Breast epithelium (tissue), 4 donors: ENCODE data around the gene BRICD5. TPM values are rescaled to one million over a fixed set of nuclear protein-coding genes. Genes with fewer than 3 reads are reported as not detected.
"Not testable (repeated sequence)": the region's sequence is repeated elsewhere in the genome, so short reads cannot be mapped to it uniquely, and the experiment has no call there.

Experiments used
- DNase-seq, 2 donors: peaks; one replicate each; pipeline ENCODE4 v3.0.0-alpha.2; 2019; ENCODE audit warnings: low spot score in 2 of 2
- H3K27ac ChIP-seq, 2 donors: fragments of 200-600 bp; sonication (generic) in 1 of 2; one replicate each; pipeline ENCODE4 v1.5.1; 2016 to 2019; ENCODE audit warnings: mild to moderate bottlenecking in 1 of 2
- H3K27me3 ChIP-seq, 2 donors: fragments of 200-600 bp; sonication (generic) in 1 of 2; one replicate each; pipeline versions ENCODE4 v1.5.1 to v1.6.0; 2017 to 2019; ENCODE audit warnings: control low read depth in 1 of 2, mild to moderate bottlenecking in 1 of 2
- H3K36me3 ChIP-seq: fragments of 200-600 bp; one replicate; pipeline ENCODE4 v1.5.1; 2019
- H3K4me1 ChIP-seq, 2 donors: fragments of 200-600 bp; sonication (generic); one replicate each; pipeline ENCODE4 v1.5.1; 2016 to 2019; ENCODE audit warnings: control low read depth in 1 of 2
- H3K4me3 ChIP-seq, 3 donors: fragments of 200-600 bp; sonication (generic); 1 replicate in 2 of 3; 2 replicates in 1 of 3; pipeline ENCODE4 v1.5.1; 2016 to 2019; ENCODE audit warnings: mild to moderate bottlenecking in 3 of 3, moderate library complexity in 2 of 3
- H3K9me3 ChIP-seq, 2 donors: fragments of 200-600 bp; sonication (generic) in 1 of 2; one replicate each; pipeline ENCODE4 v1.5.1; 2016 to 2019; ENCODE audit warnings: control low read depth in 1 of 2
- POLR2A ChIP-seq: fragments of 450-650 bp; IDR thresholded peaks from one replicate; pipeline ENCODE4 v1.6.1; 2016; ENCODE audit warnings: antibody characterized with exemption, mild to moderate bottlenecking, moderate library complexity
- POLR2AphosphoS5 ChIP-seq, 3 donors: sonication (generic); formaldehyde crosslinking; IDR thresholded peaks; one replicate each; pipeline ENCODE4 v1.6.1; 2017; ENCODE audit warnings: antibody characterized with exemption in 3 of 3
- intact Hi-C: fragments of 100-400 bp; cut with DNase I; formaldehyde crosslinking; loops from one replicate; pipeline ENCODE4 v1.15.1; 2023; ENCODE audit warnings: low total_unique reads
- total RNA-seq, 3 donors: library from RNA; depleted of rRNA; stranded (reverse); fragments of >200 nt; gene quantifications; one replicate each; pipeline ENCODE4 v1.1.0, GENCODE V29; 2016
- TF ChIP-seq, protein P1 (sequence below), 3 donors: fragments of 450-650 bp; IDR thresholded peaks; one replicate each; pipeline ENCODE4 v1.5.1; 2016 to 2017; ENCODE audit warnings: antibody characterized with exemption in 3 of 3, mild to moderate bottlenecking in 3 of 3, moderate library complexity in 3 of 3

The BRICD5 gene
- 1 to 10 TPM; 1.4 to 7.5 (median 5.9) TPM for total RNA-seq

- intact Hi-C loops: no loop called here
- peak within 1 kb of the TSS; percentile 68 to 70 for H3K27ac ChIP-seq
- peaks cover 18 to 36% of the 10 kb centered on the region in 2 donors for H3K4me1 ChIP-seq
Measured at GRCh38 chr16:2210386-2211365, at the start of gene BRICD5. Gene BRICD5 (minus strand): TSS chr16:2210863. CDS start chr16:2210833, 30 bp downstream.

GRCh38 chr16:2260250-2260649, 49.6 kb upstream of the BRICD5 start:
- Histone ChIP-seq H3K27ac (no peak overlapping the region), H3K36me3 (peaks cover 8% of the 10 kb centered on the region), H3K9me3 (no peaks in the 10 kb centered on the region), H3K27me3 (no peaks in the 10 kb centered on the region), H3K4me1 (no peaks in the 10 kb centered on the region), H3K4me3 (no peak overlapping the region)
- TF ChIP-seq POLR2AphosphoS5 (IDR thresholded peaks at IDR 0.05): no peak
- TF ChIP-seq POLR2A: no peak
- TF ChIP-seq, protein P1, sequence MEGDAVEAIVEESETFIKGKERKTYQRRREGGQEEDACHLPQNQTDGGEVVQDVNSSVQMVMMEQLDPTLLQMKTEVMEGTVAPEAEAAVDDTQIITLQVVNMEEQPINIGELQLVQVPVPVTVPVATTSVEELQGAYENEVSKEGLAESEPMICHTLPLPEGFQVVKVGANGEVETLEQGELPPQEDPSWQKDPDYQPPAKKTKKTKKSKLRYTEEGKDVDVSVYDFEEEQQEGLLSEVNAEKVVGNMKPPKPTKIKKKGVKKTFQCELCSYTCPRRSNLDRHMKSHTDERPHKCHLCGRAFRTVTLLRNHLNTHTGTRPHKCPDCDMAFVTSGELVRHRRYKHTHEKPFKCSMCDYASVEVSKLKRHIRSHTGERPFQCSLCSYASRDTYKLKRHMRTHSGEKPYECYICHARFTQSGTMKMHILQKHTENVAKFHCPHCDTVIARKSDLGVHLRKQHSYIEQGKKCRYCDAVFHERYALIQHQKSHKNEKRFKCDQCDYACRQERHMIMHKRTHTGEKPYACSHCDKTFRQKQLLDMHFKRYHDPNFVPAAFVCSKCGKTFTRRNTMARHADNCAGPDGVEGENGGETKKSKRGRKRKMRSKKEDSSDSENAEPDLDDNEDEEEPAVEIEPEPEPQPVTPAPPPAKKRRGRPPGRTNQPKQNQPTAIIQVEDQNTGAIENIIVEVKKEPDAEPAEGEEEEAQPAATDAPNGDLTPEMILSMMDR (IDR thresholded peaks at IDR 0.05): no peak
- no peak for DNase-seq
- intact Hi-C loops: no loop called here

More at GRCh38 chr16:2210386-2211365, at the start of gene BRICD5:
- no peak within 1 kb of the TSS for H3K4me3 ChIP-seq
- no peaks in the 10 kb centered on the region for H3K27me3 ChIP-seq
- TF ChIP-seq POLR2A: no peak
- no peak for TF ChIP-seq POLR2AphosphoS5 (IDR thresholded peaks at IDR 0.05)
- TF ChIP-seq, protein P1 (IDR thresholded peaks at IDR 0.05): no peak
- no peaks in the 10 kb centered on the region for H3K36me3 ChIP-seq
- DNase-seq: no peak
- H3K9me3 ChIP-seq: no peaks in the 10 kb centered on the region

- not testable (repeated sequence) for H3K4me3 ChIP-seq, DNase-seq, H3K9me3 ChIP-seq, H3K4me1 ChIP-seq, H3K36me3 ChIP-seq, H3K27ac ChIP-seq, H3K27me3 ChIP-seq
- intact Hi-C loops: loop anchor here (5.0 kb wide), 1 partner anchor 1414 kb away; no protein-coding TSS in a partner anchor
Measured at GRCh38 chr16:2258530-2258929, 47.9 kb upstream of the BRICD5 start.

GRCh38 chr16:2257726-2258125, 47.1 kb upstream of the BRICD5 start:
- H3K4me3 ChIP-seq: no peak overlapping the region
- no peak overlapping the region for H3K27ac ChIP-seq
- H3K36me3 ChIP-seq: peaks cover 8% of the 10 kb centered on the region
- intact Hi-C loops: loop anchor here (5.0 kb wide), 1 partner anchor 1415 kb away; no protein-coding TSS in a partner anchor
- H3K4me1 ChIP-seq: no peaks in the 10 kb centered on the region
- no peaks in the 10 kb centered on the region for H3K27me3 ChIP-seq
- TF ChIP-seq POLR2A: no peak
- H3K9me3 ChIP-seq: no peaks in the 10 kb centered on the region
- no peak for DNase-seq

- no peak for DNase-seq
- H3K27me3 ChIP-seq: no peaks in the 10 kb centered on the region
- no peaks in the 10 kb centered on the region for H3K9me3 ChIP-seq
- intact Hi-C loops: loop anchor here (5.0 kb wide), 1 partner anchor 1416 kb away; no protein-coding TSS in a partner anchor
- H3K36me3 ChIP-seq: peaks cover 8% of the 10 kb centered on the region
- TF ChIP-seq POLR2AphosphoS5 (IDR thresholded peaks at IDR 0.05): no peak
- TF ChIP-seq, protein P1 (IDR thresholded peaks at IDR 0.05): no peak
- no peak for TF ChIP-seq POLR2A
- no peak overlapping the region for H3K27ac ChIP-seq
- H3K4me3 ChIP-seq: no peak overlapping the region
- H3K4me1 ChIP-seq: no peaks in the 10 kb centered on the region
Measured at GRCh38 chr16:2256531-2257140, 46.0 kb upstream of the BRICD5 start.

DNA sequence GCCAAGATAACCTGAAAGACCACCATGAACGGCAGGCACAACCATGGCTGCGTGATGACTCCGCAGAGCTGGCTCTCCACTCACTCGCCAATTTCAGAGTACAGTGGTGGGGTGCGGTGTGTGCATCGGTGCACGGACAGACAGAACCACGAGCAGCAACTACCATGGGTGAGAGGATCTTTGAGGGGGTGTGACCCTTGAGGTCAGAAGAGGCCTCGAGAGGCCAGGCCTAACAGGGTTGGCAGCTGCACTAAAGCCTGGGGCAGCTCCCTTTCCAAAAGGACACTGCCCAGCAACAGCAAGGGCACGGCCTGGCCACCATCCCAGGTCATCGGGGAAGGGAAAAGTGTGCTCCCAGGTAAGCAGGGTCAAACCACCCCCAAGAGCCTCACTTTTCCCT, 42.6 kb upstream of the BRICD5 start:
- TF ChIP-seq POLR2AphosphoS5 (IDR thresholded peaks at IDR 0.05) (no peak), POLR2A (no peak)
- TF ChIP-seq, protein P1 (IDR thresholded peaks at IDR 0.05): no peak
- no peak for DNase-seq
- H3K4me1 ChIP-seq: peaks cover 0 to 4% of the 10 kb centered on the region in 2 donors
- no peak overlapping the region for H3K4me3 ChIP-seq
- intact Hi-C loops: no loop called here
- H3K9me3 ChIP-seq: no peaks in the 10 kb centered on the region
- H3K27ac ChIP-seq: no peak overlapping the region
- H3K27me3 ChIP-seq: no peaks in the 10 kb centered on the region
- H3K36me3 ChIP-seq: peaks cover 8% of the 10 kb centered on the region
